ENCODE measurements around the gene DACH2. TPM values are rescaled to one million over a fixed set of nuclear protein-coding genes. Genes with fewer than 3 reads are reported as not detected.

The DACH2 gene
- total RNA-seq, 1 experiment from 2014 or later = 1.0 TPM

DNA sequence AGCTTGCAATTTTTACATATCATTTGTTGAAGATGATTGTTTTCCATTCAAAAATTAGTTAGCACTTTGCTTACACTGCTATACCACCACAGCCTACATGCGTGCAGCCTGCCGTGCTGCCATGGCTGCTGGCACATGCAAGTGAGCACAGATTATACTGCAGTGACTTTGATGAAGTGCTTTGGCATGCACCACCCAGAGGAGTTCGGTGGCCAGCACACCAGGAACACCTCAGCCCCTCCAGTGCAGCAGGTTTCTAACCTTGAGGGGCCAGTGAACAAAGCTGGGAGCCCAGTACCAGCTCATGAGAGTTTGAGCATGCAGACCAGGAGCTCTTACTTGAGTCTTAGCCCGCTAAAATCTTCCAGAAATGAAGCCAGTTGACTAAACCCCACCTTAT lies 431.5 kb downstream of the DACH2 start:
- DNase-seq = no peak
- Histone ChIP-seq H3T11ph (ENCODE audit: low read length) (no peak overlapping the region), H2BK5ac (ENCODE audit: insufficient read length, low read length) (no peak overlapping the region), H3K23me2 (ENCODE audit: insufficient read length, low read depth, low read length, poor library complexity, severe bottlenecking) (no peaks in the 10 kb centered on the region), H3K9me3 (ENCODE audit: control insufficient read depth, low read depth, low read length) (no peaks in the 10 kb centered on the region), H4K8ac (replicated peaks; ENCODE audit: insufficient read length, low read depth, low read length) (no peak overlapping the region), H3K4me1 (ENCODE audit: insufficient read depth, low read length) (no peaks in the 10 kb centered on the region), H2BK12ac (ENCODE audit: insufficient read length, low read depth, low read length) (no peak overlapping the region), H3K14ac (ENCODE audit: insufficient read depth, low read length) (no peak overlapping the region), H2AK5ac (ENCODE audit: insufficient read length, low read length) (no peak overlapping the region), H3K27ac (ENCODE audit: insufficient read length, low read depth, low read length) (no peak overlapping the region), H3K56ac (ENCODE audit: insufficient read length, low read depth, low read length) (no peak overlapping the region), H3K27me3 (ENCODE audit: insufficient read depth, low read length) (no peaks in the 10 kb centered on the region), H3K18ac (ENCODE audit: insufficient read length, low read depth, low read length) (no peak overlapping the region), H3K79me2 (ENCODE audit: insufficient read depth, low read length) (no peaks in the 10 kb centered on the region), H3K23ac (ENCODE audit: insufficient read length, low read depth, low read length) (no peak overlapping the region), H4K5ac (ENCODE audit: insufficient read length, low read depth, low read length) (no peak overlapping the region), H2BK15ac (ENCODE audit: low read depth, low read length) (no peak overlapping the region), H2BK20ac (ENCODE audit: low read depth, low read length, poor library complexity, severe bottlenecking) (no peak overlapping the region), H3K4ac (ENCODE audit: low read depth, low read length) (no peak overlapping the region), H4K20me1 (ENCODE audit: control insufficient read depth, insufficient read depth, insufficient read length) (no peaks in the 10 kb centered on the region), H4K91ac (ENCODE audit: insufficient read length, low read depth, low read length) (no peak overlapping the region), H3K9ac (ENCODE audit: extremely low read depth, insufficient read length, low read length) (no peak overlapping the region), H3K4me2 (ENCODE audit: insufficient read depth, insufficient read length, low read length) (no peak overlapping the region), H2BK120ac (ENCODE audit: low read depth, low read length, poor library complexity, severe bottlenecking) (no peak overlapping the region), H3K79me1 (ENCODE audit: insufficient read depth, low read depth, low read length, poor library complexity, severe bottlenecking) (no peaks in the 10 kb centered on the region), H2AFZ (ENCODE audit: low read length) (no peak overlapping the region)
- no peaks in the 10 kb centered on the region for H3K36me3 Mint-ChIP-seq (ENCODE audit: insufficient read depth in 1 of 3, low read depth in 3 of 3)
- no peak overlapping the region for H3K4me3 Mint-ChIP-seq
- no CpG with 5 or more reads among the region's 4 CpGs for WGBS (ENCODE audit: extremely low coverage, insufficient read length, low lambda C conversion rate)
- 0 out of 4 replicates have a peak, but pooled peaks cover 0 to 2% of the 10 kb centered on the region in 2 experiments for H3K4me1 Mint-ChIP-seq
- no peak overlapping the region for H3K27ac Mint-ChIP-seq
- TF ChIP-seq, protein P1, sequence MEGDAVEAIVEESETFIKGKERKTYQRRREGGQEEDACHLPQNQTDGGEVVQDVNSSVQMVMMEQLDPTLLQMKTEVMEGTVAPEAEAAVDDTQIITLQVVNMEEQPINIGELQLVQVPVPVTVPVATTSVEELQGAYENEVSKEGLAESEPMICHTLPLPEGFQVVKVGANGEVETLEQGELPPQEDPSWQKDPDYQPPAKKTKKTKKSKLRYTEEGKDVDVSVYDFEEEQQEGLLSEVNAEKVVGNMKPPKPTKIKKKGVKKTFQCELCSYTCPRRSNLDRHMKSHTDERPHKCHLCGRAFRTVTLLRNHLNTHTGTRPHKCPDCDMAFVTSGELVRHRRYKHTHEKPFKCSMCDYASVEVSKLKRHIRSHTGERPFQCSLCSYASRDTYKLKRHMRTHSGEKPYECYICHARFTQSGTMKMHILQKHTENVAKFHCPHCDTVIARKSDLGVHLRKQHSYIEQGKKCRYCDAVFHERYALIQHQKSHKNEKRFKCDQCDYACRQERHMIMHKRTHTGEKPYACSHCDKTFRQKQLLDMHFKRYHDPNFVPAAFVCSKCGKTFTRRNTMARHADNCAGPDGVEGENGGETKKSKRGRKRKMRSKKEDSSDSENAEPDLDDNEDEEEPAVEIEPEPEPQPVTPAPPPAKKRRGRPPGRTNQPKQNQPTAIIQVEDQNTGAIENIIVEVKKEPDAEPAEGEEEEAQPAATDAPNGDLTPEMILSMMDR (conservative IDR thresholded peaks at IDR 0.05) = no peak
- H3K9me3 Mint-ChIP-seq = peaks cover 0 to 26% of the 10 kb centered on the region in 2 experiments; a peak in 3 of 5 replicates
- no peaks in the 10 kb centered on the region for H3K27me3 Mint-ChIP-seq (ENCODE audit: low read depth)
